ENCODE measurements around the gene MLXIPL. TPM values are rescaled to one million over a fixed set of nuclear protein-coding genes. Genes with fewer than 3 reads are reported as not detected.

The MLXIPL gene, protein sequence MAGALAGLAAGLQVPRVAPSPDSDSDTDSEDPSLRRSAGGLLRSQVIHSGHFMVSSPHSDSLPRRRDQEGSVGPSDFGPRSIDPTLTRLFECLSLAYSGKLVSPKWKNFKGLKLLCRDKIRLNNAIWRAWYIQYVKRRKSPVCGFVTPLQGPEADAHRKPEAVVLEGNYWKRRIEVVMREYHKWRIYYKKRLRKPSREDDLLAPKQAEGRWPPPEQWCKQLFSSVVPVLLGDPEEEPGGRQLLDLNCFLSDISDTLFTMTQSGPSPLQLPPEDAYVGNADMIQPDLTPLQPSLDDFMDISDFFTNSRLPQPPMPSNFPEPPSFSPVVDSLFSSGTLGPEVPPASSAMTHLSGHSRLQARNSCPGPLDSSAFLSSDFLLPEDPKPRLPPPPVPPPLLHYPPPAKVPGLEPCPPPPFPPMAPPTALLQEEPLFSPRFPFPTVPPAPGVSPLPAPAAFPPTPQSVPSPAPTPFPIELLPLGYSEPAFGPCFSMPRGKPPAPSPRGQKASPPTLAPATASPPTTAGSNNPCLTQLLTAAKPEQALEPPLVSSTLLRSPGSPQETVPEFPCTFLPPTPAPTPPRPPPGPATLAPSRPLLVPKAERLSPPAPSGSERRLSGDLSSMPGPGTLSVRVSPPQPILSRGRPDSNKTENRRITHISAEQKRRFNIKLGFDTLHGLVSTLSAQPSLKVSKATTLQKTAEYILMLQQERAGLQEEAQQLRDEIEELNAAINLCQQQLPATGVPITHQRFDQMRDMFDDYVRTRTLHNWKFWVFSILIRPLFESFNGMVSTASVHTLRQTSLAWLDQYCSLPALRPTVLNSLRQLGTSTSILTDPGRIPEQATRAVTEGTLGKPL
- total RNA-seq = 100 to 1,000 TPM in 2 of 4 donors, 10 to 100 TPM in 2; 38.6 to 385 (median 85.1) TPM

DNA sequence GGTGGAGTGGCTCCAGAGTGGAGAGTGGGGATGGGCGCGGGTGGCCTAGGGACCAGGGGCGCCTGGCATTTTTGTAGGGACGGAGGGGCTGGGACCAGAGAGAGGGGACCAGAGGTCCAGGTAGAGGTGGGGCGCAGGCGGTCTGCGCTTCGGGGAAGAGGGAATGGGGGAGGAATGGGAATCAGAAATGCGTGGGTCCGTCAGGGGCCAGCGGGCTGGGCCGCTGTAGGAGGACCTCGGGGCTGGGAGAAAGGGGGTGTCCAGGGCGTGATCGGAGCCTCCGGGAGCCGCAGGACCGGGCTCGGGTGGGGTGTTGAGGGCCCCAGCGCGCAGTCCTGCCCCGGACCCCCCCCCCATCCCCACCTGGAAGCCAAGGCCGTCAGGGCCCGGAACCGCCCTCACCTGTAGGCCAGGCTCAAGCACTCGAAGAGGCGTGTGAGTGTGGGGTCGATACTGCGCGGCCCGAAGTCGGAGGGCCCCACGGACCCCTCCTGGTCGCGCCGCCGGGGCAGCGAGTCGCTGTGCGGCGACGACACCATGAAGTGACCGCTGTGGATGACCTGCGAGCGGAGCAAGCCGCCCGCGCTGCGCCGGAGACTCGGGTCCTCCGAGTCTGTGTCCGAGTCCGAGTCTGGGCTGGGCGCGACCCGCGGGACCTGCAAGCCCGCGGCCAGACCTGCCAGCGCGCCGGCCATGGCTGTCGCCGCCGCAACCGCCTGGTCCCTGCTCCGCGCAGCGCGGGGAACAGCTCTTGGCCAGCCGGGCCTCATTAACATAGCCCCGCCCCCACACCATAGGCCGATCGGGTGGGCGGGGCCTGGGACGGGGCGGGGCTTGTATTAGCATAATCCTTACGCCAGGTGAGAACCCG lies at the start of gene MLXIPL:
Gene MLXIPL, minus strand, starts transcription at position 725 of the 871 bp plus-strand sequence. Its CDS starts 30 bp downstream, at position 695.
- TF ChIP-seq, protein P1, sequence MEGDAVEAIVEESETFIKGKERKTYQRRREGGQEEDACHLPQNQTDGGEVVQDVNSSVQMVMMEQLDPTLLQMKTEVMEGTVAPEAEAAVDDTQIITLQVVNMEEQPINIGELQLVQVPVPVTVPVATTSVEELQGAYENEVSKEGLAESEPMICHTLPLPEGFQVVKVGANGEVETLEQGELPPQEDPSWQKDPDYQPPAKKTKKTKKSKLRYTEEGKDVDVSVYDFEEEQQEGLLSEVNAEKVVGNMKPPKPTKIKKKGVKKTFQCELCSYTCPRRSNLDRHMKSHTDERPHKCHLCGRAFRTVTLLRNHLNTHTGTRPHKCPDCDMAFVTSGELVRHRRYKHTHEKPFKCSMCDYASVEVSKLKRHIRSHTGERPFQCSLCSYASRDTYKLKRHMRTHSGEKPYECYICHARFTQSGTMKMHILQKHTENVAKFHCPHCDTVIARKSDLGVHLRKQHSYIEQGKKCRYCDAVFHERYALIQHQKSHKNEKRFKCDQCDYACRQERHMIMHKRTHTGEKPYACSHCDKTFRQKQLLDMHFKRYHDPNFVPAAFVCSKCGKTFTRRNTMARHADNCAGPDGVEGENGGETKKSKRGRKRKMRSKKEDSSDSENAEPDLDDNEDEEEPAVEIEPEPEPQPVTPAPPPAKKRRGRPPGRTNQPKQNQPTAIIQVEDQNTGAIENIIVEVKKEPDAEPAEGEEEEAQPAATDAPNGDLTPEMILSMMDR (IDR thresholded peaks at IDR 0.05; ENCODE audit: low read depth) = no peak

DNA sequence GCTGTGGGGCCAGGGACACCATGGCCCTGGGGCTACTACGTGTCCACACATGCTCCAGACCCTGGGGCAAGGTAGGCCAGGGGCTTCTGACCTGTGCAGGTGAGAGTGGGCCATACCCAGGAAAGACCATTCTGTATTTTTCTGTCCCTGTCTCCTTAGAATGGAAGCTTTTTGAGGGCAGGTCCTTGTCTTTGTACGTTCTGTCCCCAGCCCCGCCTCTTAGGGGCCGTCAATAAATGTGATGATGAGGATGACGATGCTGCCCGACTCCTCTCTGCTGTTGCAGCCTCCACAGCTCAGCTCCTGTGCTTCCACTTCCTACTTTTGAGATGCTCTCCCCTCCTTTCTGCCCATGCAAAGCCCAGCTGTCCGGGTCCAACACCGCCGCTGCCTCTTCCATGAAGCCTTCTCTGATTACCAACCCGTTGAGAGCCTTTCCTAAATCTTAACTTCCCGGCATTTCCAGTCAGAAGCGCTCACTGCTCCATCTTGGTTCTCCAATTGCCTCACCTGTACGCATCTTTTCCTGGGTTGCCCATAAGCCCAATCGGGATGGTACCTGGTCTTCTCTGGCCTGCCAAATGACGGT lies 47.6 kb upstream of the MLXIPL start:
- TF ChIP-seq, protein P1 (IDR thresholded peaks at IDR 0.05; ENCODE audit: low read depth) = no peak

DNA sequence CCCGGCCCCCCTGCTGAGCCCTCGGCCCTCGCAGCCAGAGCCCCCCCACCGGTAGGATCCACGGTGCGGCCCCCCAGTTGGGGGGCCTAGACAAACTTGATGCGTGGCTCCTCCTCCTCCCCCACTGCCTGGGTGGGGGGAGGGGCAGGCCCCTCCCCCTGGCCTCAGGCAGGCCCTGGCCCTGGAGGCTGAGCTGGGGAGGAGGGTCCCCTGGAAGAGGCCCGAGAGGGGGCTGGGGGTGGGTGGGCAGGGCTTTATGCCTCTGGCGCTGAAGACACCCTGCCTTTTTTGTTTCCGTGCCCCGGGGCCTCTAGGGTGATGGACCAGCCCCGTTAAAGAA lies 47.0 kb upstream of the MLXIPL start:
- TF ChIP-seq, protein P1 (IDR thresholded peaks at IDR 0.05; ENCODE audit: low read depth) = no peak

DNA sequence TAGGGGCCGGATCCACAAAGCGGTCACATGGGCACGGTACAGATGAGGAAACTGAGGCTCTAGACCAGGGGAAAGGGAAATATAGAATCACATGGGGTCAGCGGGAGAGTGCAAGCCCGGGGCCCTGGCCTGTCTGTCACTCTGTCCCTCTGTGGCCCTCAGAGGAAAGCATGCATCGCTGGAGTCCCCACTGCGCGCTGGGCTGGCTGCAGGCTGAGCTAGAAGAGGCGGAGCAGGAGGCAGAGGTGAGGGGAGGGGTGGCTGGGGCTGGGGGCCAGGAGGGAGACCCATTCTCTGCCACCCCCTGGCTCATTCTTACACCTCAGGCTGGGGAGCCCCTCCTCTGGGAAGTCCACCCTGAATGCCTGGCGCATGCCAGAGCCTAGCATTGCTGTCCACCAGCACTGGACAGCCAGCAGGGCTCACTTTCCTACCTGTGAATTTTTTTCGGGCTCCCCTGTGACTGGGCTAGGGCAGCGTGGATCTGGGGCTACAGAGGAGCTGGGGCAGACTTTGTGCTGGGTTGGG lies 45.6 kb upstream of the MLXIPL start:
- TF ChIP-seq, protein P1 (IDR thresholded peaks at IDR 0.05; ENCODE audit: low read depth) = no peak

DNA sequence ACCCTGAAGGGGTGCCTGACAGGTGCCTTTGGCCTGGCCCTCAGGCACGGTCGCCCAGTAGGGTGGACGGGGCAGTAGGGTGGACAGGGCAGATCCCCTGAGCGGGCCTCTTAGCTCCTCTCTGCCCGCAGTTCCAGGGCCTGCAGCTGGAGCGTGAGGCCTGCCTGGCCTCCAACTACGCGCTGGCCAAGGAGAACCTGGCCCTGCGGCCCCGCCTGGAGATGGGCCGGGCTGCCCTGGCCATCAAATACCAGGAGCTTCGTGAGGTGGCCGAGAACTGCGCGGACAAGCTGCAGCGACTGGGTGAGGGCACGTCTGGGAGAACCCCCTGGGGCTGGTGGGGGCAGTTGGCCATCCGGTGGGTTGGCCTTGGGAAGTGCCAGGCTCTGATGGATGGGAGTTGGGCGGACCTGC lies 45.0 kb upstream of the MLXIPL start:
- TF ChIP-seq, protein P1 (IDR thresholded peaks at IDR 0.05; ENCODE audit: low read depth) = no peak

DNA sequence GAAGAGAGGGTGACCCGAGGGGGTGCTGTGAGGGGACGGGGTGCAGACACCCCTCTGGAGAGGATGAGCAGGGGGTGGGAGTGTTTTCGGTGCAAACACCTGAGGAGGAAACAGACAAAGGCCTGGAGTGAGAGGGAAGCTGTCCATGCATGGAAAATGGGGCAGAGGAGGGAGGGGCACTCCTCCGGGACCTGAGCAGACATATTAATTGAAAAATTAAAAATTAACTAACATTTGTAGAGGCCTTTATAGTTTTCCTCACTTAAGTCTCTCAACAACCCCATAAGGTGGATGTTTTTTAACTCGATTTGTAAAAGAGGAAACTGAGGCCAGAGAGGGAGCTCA lies 44.5 kb upstream of the MLXIPL start:
- TF ChIP-seq, protein P1 (IDR thresholded peaks at IDR 0.05; ENCODE audit: low read depth) = no peak

Measured in subcutaneous adipose tissue (tissue), 4 donors.